AG04450 (cell line): ENCODE measurements around the gene TOX2. TPM values are rescaled to one million over a fixed set of nuclear protein-coding genes. Genes with fewer than 3 reads are reported as not detected.

Experiments used
- CTCF ChIA-PET: fragments of 300-600, 350-600 bp; formaldehyde crosslinking; extraction: SDS; loops from one replicate; lab custom pipeline; 2022; ENCODE audit warnings: antibody characterized with exemption, inconsistent platforms; lab: Charles Lee
- POLR2A ChIA-PET: fragments of 350-600 bp; formaldehyde crosslinking; extraction: SDS; loops from one replicate; lab custom pipeline; 2021; ENCODE audit warnings: antibody characterized with exemption, inconsistent platforms; lab: Yijun Ruan, JAX
- DNase-seq: peaks from one replicate; pipeline ENCODE4 v3.0.0-alpha.2; 2011; ENCODE audit warnings: low read depth, low spot score
- H3K27ac ChIP-seq: one replicate; pipeline ENCODE4 v1.5.1; 2012; ENCODE audit warnings: low read depth, low read length, control low read depth
- H3K27me3 ChIP-seq: one replicate; pipeline ENCODE4 v1.6.0; 2012; ENCODE audit warnings: low read length; ENCODE audit not compliant: control insufficient read depth, insufficient read depth
- H3K4me3 ChIP-seq: 2 replicates; pipeline ENCODE4 v1.5.1; 2011; ENCODE audit warnings: mild to moderate bottlenecking, low read depth, low read length, control low read depth
- H3K9me3 ChIP-seq: 2 replicates; pipeline ENCODE4 v1.5.1; 2012; ENCODE audit warnings: low read length; ENCODE audit not compliant: control insufficient read depth, insufficient read depth
- CTCF ChIP-seq: IDR thresholded peaks from 2 replicates; pipeline ENCODE4 v1.5.1; 2011; ENCODE audit warnings: low read depth, low read length, control low read depth, inconsistent platforms
- polyA plus RNA-seq: library from polyadenylated mRNA; depleted of rRNA; stranded (reverse); fragments of >200 nt; gene quantifications from 2 replicates; pipeline ENCODE4 v1.2.3, GENCODE V29; 2011

TOX2 gene
- polyA plus RNA-seq, 1 experiment, result 10.6 TPM

GRCh38 chr20:44031001-44031574, 116.4 kb downstream of the TOX2 start:
- POLR2A ChIA-PET, result no interaction called here
- no peak for TF ChIP-seq CTCF
- H3K27me3 ChIP-seq, result no peaks in the 10 kb centered on the region
- H3K4me3 ChIP-seq, result no peak overlapping the region
- H3K9me3 ChIP-seq, result peaks cover 5% of the 10 kb centered on the region
- CTCF ChIA-PET, result no interaction called here
- no peak overlapping the region for H3K27ac ChIP-seq
- DNase-seq, result no peak

- TF ChIP-seq CTCF, result no peak
- Histone ChIP-seq H3K9me3 (peaks cover 5% of the 10 kb centered on the region), H3K27me3 (no peaks in the 10 kb centered on the region), H3K27ac (no peak overlapping the region), H3K4me3 (no peak overlapping the region)
- ChIA-PET CTCF (no interaction called here), POLR2A (no interaction called here)
- no peak for DNase-seq
Observed at GRCh38 chr20:44031781-44032582, 117.3 kb downstream of the TOX2 start.

GRCh38 chr20:44032583-44033331, 118.1 kb downstream of the TOX2 start:
- no peak overlapping the region for H3K27ac ChIP-seq
- ChIA-PET CTCF (no interaction called here), POLR2A (no interaction called here)
- H3K9me3 ChIP-seq, result peaks cover 5% of the 10 kb centered on the region
- H3K27me3 ChIP-seq, result no peaks in the 10 kb centered on the region
- no peak for TF ChIP-seq CTCF
- no peak for DNase-seq
- H3K4me3 ChIP-seq, result no peak overlapping the region

GRCh38 chr20:44033344-44033743, 118.7 kb downstream of the TOX2 start:
- H3K4me3 ChIP-seq, result no peak overlapping the region
- no peaks in the 10 kb centered on the region for H3K27me3 ChIP-seq
- no peak for DNase-seq
- ChIA-PET POLR2A (no interaction called here), CTCF (no interaction called here)
- TF ChIP-seq CTCF, result no peak
- H3K27ac ChIP-seq, result no peak overlapping the region
- H3K9me3 ChIP-seq, result peaks cover 5% of the 10 kb centered on the region

GRCh38 chr20:44033873-44034272, 119.2 kb downstream of the TOX2 start:
- Histone ChIP-seq H3K4me3 (no peak overlapping the region), H3K27ac (no peak overlapping the region), H3K9me3 (peaks cover 5% of the 10 kb centered on the region), H3K27me3 (no peaks in the 10 kb centered on the region)
- no peak for TF ChIP-seq CTCF
- no peak for DNase-seq
- ChIA-PET CTCF (no interaction called here), POLR2A (no interaction called here)
